Glutamatergic neuron (in vitro differentiated cells): ENCODE results near the gene NEXN. TPM values are rescaled to one million over a fixed set of nuclear protein-coding genes. Genes with fewer than 3 reads are reported as not detected.
A peak's percentile ranks its signal among the peaks of the same experiment; 100 is the strongest.
"Not testable (repeated sequence)": the region's sequence is repeated elsewhere in the genome, so short reads cannot be mapped to it uniquely, and the experiment has no call there.

ENCODE experiments used
- DNase-seq: peaks from one replicate; pipeline ENCODE4 v3.0.0; 2022
- H3K27ac Mint-ChIP-seq: one replicate; pipeline ENCODE4 v1.8.0; 2020; ENCODE audit warnings: mild to moderate bottlenecking, mixed read lengths, inconsistent platforms; ENCODE audit not compliant: unreplicated experiment
- H3K27me3 Mint-ChIP-seq: one replicate; pipeline ENCODE4 v1.8.0; 2020; ENCODE audit warnings: mild to moderate bottlenecking, moderate library complexity, mixed read lengths, inconsistent platforms; ENCODE audit not compliant: unreplicated experiment
- H3K36me3 Mint-ChIP-seq: one replicate; pipeline ENCODE4 v1.8.0; 2020; ENCODE audit warnings: mild to moderate bottlenecking, mixed read lengths, inconsistent platforms; ENCODE audit not compliant: unreplicated experiment
- H3K4me1 Mint-ChIP-seq: one replicate; pipeline ENCODE4 v1.8.0; 2020; ENCODE audit warnings: mild to moderate bottlenecking, low read depth, mixed read lengths, inconsistent platforms; ENCODE audit not compliant: unreplicated experiment
- H3K4me3 Mint-ChIP-seq: one replicate; pipeline ENCODE4 v1.8.0; 2020; ENCODE audit warnings: mild to moderate bottlenecking, mixed read lengths, inconsistent platforms; ENCODE audit not compliant: unreplicated experiment
- H3K9me3 Mint-ChIP-seq: one replicate; pipeline ENCODE4 v1.8.0; 2020; ENCODE audit warnings: mild to moderate bottlenecking, moderate library complexity, mixed read lengths, inconsistent platforms; ENCODE audit not compliant: unreplicated experiment
- CTCF ChIP-seq: fragments of 200-600 bp; sonication (generic); IDR thresholded peaks from one replicate; pipeline ENCODE4 v1.5.0; 2021; ENCODE audit not compliant: partially characterized antibody, unreplicated experiment
- total RNA-seq: library from RNA; stranded (reverse); fragmentation: NEBNext Ultra II Directional; extraction: Animal tissue kit (Norgen Biotek cat#: 25700); gene quantifications from one replicate; pipeline ENCODE4 v1.2.1, GENCODE V29; 2021; ENCODE audit not compliant: unreplicated experiment

NEXN gene
- total RNA-seq, 1 donor from 2014 or later, result 0.76 TPM

GRCh38 chr1:77900687-77901293 lies 12.4 kb downstream of the NEXN start:
- Mint-ChIP-seq H3K27me3 (no peaks in the 10 kb centered on the region), H3K36me3 (no peaks in the 10 kb centered on the region), H3K27ac (no peak overlapping the region), H3K4me1 (no peaks in the 10 kb centered on the region), H3K9me3 (no peaks in the 10 kb centered on the region), H3K4me3 (no peak overlapping the region)
- no peak for DNase-seq
- peak; percentile 43 for TF ChIP-seq CTCF

DNA sequence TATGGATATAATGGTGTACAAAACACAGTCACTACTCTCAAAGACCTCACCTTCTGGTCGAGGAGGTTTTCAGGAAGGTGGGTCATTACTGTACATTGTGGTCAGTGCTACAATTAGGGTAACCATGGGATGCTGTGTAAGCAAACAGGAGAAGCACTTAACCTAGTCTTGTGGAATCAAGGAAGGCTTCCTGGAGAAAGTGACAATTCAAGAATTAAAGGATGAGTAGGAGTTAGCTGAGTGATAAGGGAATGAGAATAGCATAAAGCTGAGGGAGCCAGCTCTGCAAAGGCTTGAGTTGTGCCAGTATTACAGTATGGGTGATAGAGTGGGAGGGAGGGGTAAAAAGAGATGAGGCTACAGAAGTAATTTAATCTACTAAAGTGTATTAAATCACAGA lies 17.2 kb downstream of the NEXN start:
- Mint-ChIP-seq H3K27me3 (no peaks in the 10 kb centered on the region), H3K36me3 (no peaks in the 10 kb centered on the region), H3K27ac (no peak overlapping the region), H3K4me3 (no peak overlapping the region), H3K9me3 (no peaks in the 10 kb centered on the region), H3K4me1 (no peaks in the 10 kb centered on the region)
- no peak for TF ChIP-seq CTCF
- no peak for DNase-seq

- Mint-ChIP-seq H3K4me1 (no peaks in the 10 kb centered on the region), H3K36me3 (no peaks in the 10 kb centered on the region), H3K27me3 (no peaks in the 10 kb centered on the region), H3K27ac (no peak overlapping the region), H3K4me3 (no peak overlapping the region), H3K9me3 (no peaks in the 10 kb centered on the region)
- no peak for TF ChIP-seq CTCF
- DNase-seq, result no peak
Observed at GRCh38 chr1:77906019-77906545, 17.7 kb downstream of the NEXN start.

DNA sequence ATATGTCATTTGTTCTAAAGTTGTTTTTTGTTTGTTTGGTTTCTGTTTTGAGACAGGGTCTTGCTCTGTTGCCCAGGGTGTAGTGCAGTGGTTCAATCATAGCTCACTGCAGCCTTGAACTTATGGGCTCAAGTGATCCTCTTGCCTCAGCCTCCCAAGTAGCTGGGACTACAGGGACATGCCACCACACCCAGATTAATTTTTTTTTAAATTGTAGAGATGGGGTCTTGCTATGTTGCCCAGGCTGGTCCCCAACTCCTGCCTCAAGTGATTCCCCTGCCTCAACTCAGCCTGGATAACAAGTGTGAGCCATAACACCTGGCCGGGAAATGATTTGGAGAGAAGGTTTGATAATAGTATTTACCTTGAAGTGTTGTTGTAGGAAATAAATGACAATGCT lies 18.2 kb downstream of the NEXN start:
- TF ChIP-seq CTCF, result no peak
- no peaks in the 10 kb centered on the region for H3K4me1 Mint-ChIP-seq
- H3K27ac Mint-ChIP-seq, result no peak overlapping the region
- no peak for DNase-seq
- no peaks in the 10 kb centered on the region for H3K27me3 Mint-ChIP-seq
- no peaks in the 10 kb centered on the region for H3K9me3 Mint-ChIP-seq
- no peak overlapping the region for H3K4me3 Mint-ChIP-seq
- H3K36me3 Mint-ChIP-seq, result no peaks in the 10 kb centered on the region

DNA sequence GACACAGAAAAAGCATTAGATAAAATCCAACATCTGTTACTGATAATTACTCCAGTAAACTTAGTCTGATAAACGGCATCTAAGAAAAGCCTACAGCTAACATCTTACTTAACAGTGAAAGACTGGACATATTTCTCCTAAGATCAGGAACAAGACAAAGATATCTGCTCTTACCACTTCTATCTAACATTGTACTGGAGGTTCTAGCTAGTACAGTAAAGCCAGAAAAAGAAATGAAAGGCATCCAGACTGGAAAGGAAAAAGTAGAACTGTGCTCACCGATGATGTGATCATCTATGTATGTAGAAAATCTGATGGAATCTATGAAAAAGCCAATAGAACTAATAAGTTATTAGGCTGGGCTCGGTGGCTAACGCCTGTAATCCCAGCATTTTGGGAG lies 21.7 kb downstream of the NEXN start:
- no peak for TF ChIP-seq CTCF
- DNase-seq, result no peak
- no peak overlapping the region for H3K27ac Mint-ChIP-seq
- no peaks in the 10 kb centered on the region for H3K9me3 Mint-ChIP-seq
- no peaks in the 10 kb centered on the region for H3K27me3 Mint-ChIP-seq
- H3K4me1 Mint-ChIP-seq, result no peaks in the 10 kb centered on the region
- H3K36me3 Mint-ChIP-seq, result no peaks in the 10 kb centered on the region
- no peak overlapping the region for H3K4me3 Mint-ChIP-seq

GRCh38 chr1:77918918-77919317 lies 30.5 kb downstream of the NEXN start:
- H3K36me3 Mint-ChIP-seq, H3K27ac Mint-ChIP-seq, H3K4me1 Mint-ChIP-seq, H3K27me3 Mint-ChIP-seq, H3K4me3 Mint-ChIP-seq, H3K9me3 Mint-ChIP-seq, DNase-seq: not testable (repeated sequence)
